Measurements from ENCODE around the gene RSPH10B2.
"Not testable (repeated sequence)": the region's sequence is repeated elsewhere in the genome, so short reads cannot be mapped to it uniquely, and the experiment has no call there.

RSPH10B2 gene

GRCh38 chr7:6807393-6807918, 53.6 kb downstream of the RSPH10B2 start:
- in situ Hi-C loops (cut with HindIII; ENCODE audit: low pct_ligation_motif_present, low sequenced_read_pairs); H3K27me3 ChIP-seq (replicated peaks); DNase-seq; H3K36me3 ChIP-seq (replicated peaks); H3K4me3 ChIP-seq (ENCODE audit: low read depth, low read length); H3K27ac ChIP-seq: not testable (repeated sequence)

GRCh38 chr7:6807959-6808358, 54.1 kb downstream of the RSPH10B2 start:
- H3K27ac ChIP-seq; H3K27me3 ChIP-seq (replicated peaks); DNase-seq; H3K36me3 ChIP-seq (replicated peaks); H3K4me3 ChIP-seq (ENCODE audit: low read depth, low read length); in situ Hi-C loops (cut with HindIII; ENCODE audit: low pct_ligation_motif_present, low sequenced_read_pairs): not testable (repeated sequence)

DNA sequence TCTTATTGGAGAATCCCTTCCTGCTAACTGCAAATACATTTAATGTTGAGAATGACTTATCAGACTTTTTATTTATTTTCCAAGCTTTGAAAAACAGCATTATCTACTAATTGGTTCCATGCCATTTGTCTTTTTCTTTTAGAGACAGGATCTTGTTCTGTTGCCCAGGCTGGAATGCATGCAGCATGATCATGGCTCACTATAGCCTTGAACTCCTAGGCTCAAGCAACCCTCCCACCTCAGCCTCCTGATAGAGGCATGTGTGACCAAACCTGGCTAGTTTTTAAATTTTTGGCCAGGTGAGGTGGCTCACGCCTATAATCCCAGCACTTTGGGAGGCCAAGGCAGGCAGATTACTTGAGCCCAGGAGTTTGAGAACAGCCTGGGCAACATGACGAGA, 59.1 kb downstream of the RSPH10B2 start:
- H3K4me3 ChIP-seq (ENCODE audit: low read depth, low read length); H3K27ac ChIP-seq; in situ Hi-C loops (cut with HindIII; ENCODE audit: low pct_ligation_motif_present, low sequenced_read_pairs); DNase-seq; H3K27me3 ChIP-seq (replicated peaks); H3K36me3 ChIP-seq (replicated peaks): not testable (repeated sequence)

DNA sequence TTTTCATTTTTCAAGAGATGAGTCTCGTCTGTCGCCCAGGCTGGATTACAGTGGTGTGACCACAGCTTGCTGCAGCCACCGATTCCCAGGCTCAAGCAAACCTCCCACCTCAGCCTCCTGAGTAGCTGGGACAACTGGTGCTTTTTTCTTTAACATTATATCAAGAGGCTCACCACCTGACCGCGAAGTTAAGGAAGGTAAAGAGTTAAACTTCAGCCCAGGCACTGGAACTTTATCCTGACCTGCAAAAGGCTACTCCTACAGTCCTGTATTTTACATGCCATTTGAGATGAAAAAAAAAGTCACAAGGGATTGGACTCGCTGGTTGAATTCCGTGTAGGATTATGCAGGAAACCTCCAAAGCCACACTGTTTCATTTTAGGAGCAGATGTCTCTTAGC, 61.6 kb downstream of the RSPH10B2 start:
- H3K27me3 ChIP-seq (replicated peaks); H3K4me3 ChIP-seq (ENCODE audit: low read depth, low read length); H3K36me3 ChIP-seq (replicated peaks); DNase-seq; in situ Hi-C loops (cut with HindIII; ENCODE audit: low pct_ligation_motif_present, low sequenced_read_pairs); H3K27ac ChIP-seq: not testable (repeated sequence)

DNA sequence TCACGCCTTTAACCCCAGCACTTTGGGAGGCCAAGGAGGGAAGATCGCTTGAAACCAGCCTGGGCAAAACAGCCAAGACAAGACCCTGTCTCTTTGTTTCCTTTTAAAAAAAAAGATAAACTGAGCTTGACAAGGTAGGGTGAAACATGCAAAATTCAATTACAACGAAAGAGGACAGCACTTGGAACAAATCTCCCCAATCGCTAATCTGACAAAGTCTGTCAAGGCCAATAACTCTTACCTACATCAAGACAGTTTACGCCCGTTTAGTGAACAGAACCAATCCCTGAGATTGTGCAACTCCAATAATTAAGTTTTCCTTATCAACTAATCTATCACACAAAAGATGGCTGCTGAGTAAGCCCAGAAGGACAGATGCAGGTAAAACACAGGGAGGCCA, 67.7 kb downstream of the RSPH10B2 start:
- DNase-seq; H3K27me3 ChIP-seq (replicated peaks); in situ Hi-C loops (cut with HindIII; ENCODE audit: low pct_ligation_motif_present, low sequenced_read_pairs); H3K27ac ChIP-seq; H3K36me3 ChIP-seq (replicated peaks); H3K4me3 ChIP-seq (ENCODE audit: low read depth, low read length): not testable (repeated sequence)

- H3K27ac ChIP-seq; in situ Hi-C loops (cut with HindIII; ENCODE audit: low pct_ligation_motif_present, low sequenced_read_pairs); H3K36me3 ChIP-seq (replicated peaks); H3K27me3 ChIP-seq (replicated peaks); DNase-seq: not testable (repeated sequence)
- H3K4me3 ChIP-seq (ENCODE audit: low read depth, low read length), result peak overlapping the region; percentile 40
Observed at GRCh38 chr7:6825236-6826125, 71.6 kb downstream of the RSPH10B2 start.

DNA sequence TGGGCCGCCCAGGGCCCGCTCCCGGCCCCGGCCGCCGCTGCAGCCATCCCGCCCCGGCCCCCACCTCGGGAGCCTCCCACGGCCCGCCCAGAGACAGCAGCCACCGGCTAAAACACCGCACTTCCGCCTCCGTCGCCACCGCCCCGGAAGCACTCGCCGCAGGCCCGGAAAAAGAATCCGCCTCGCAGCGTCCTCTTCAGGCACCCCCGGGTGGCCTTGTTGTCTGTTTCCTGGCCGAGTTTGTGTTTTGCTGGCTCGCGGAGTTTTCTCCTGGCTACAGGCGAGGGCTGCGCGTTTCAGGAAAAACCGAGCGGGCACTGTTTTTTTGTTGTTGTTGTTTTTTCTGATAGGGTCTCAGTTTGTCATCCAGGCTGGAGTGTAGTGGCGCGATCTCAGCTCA, 72.2 kb downstream of the RSPH10B2 start, which contains the start of gene CCZ1B:
Gene CCZ1B, minus strand, starts transcription at position 125 of the 400 bp plus-strand sequence. Its CDS starts 78 bp downstream, at position 47.
- peak within 1 kb of the TSS; percentile 54 for H3K4me3 ChIP-seq (ENCODE audit: low read depth, low read length)
- in situ Hi-C loops (cut with HindIII; ENCODE audit: low pct_ligation_motif_present, low sequenced_read_pairs); H3K27me3 ChIP-seq (replicated peaks); H3K27ac ChIP-seq; H3K36me3 ChIP-seq (replicated peaks): not testable (repeated sequence)
- DNase-seq, result peak; percentile 76
- TF ChIP-seq CTCF (IDR thresholded peaks at IDR 0.05; ENCODE audit: low read depth, low read length, missing control alignments), result peak; percentile 34

GRCh38 chr7:6827180-6827579, 73.3 kb downstream of the RSPH10B2 start:
- H3K27ac ChIP-seq; H3K4me3 ChIP-seq (ENCODE audit: low read depth, low read length); in situ Hi-C loops (cut with HindIII; ENCODE audit: low pct_ligation_motif_present, low sequenced_read_pairs); H3K36me3 ChIP-seq (replicated peaks); DNase-seq; H3K27me3 ChIP-seq (replicated peaks): not testable (repeated sequence)

- H3K27me3 ChIP-seq (replicated peaks); in situ Hi-C loops (cut with HindIII; ENCODE audit: low pct_ligation_motif_present, low sequenced_read_pairs); H3K27ac ChIP-seq; H3K4me3 ChIP-seq (ENCODE audit: low read depth, low read length); DNase-seq; H3K36me3 ChIP-seq (replicated peaks): not testable (repeated sequence)
Observed at GRCh38 chr7:6829616-6830015, 75.7 kb downstream of the RSPH10B2 start.

DNA sequence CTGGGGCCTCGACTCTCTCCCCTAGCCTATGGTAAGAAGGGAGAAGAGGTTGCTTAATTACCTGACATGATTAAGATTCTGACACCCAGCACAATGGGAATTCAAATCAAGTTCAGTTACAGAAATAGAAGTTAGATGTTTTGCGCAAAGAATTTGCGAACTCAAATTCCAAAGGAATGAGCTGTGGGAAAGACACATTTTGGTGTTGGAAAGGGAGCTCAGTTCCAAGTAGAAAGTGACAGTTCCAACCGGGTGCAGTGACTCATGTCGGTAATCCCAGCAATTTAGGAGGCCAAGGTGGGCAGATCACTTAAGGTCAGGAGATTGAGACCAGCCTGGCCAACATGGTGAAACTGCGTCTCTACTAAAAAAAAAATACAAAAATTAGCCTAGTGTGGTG, 76.1 kb downstream of the RSPH10B2 start:
- H3K27me3 ChIP-seq (replicated peaks); in situ Hi-C loops (cut with HindIII; ENCODE audit: low pct_ligation_motif_present, low sequenced_read_pairs); H3K27ac ChIP-seq; H3K4me3 ChIP-seq (ENCODE audit: low read depth, low read length); H3K36me3 ChIP-seq (replicated peaks); DNase-seq: not testable (repeated sequence)

Measured in brain microvascular endothelial cell (primary cell).